ENCODE measurements around the gene SRD5A3.

- TF ChIP-seq CTCF (IDR thresholded peaks at IDR 0.05; ENCODE audit: low read depth, low read length, missing input control) = no peak
- no peak for TF ChIP-seq MAX (IDR thresholded peaks at IDR 0.05)
- no peak for TF ChIP-seq RAD21 (IDR thresholded peaks at IDR 0.05)
- no peak for TF ChIP-seq EGR1 (IDR thresholded peaks at IDR 0.05; ENCODE audit: low read depth in 2 of 2)
- no peak for TF ChIP-seq TAF1 (conservative IDR thresholded peaks at IDR 0.05)
- TF ChIP-seq, protein P1, sequence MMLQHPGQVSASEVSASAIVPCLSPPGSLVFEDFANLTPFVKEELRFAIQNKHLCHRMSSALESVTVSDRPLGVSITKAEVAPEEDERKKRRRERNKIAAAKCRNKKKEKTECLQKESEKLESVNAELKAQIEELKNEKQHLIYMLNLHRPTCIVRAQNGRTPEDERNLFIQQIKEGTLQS (IDR thresholded peaks at IDR 0.05) = no peak
- TF ChIP-seq ZBTB33 (IDR thresholded peaks at IDR 0.05) = no peak
- TF ChIP-seq JUND (IDR thresholded peaks at IDR 0.05) = no peak
Observed at GRCh38 chr4:55380576-55380975, 34.5 kb downstream of the SRD5A3 start.

Data from liver (tissue), 3 donors.